Measurements from ENCODE around the gene ANKRD23.

The ANKRD23 gene

DNA sequence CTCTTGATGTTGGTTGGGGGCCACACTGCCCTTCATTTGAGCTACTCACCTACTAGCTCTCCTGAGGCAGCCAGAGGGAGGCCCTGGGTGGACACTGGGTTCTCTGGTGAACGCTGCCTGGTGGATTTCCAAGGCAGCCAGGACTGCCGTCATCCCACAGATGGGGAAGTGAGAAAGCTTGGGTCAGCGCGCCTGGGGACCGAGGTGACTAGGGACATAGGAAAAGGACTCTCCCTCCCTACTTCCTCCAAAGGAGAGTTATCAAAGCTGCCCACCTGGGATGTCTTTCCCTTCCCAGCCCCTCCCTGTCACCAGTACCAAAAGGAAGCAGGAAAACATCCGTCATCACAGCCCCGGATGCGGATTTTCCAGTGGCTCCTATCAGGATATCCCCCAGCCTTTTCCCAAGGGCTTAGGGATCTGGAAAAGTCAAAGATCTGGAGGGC, 29.9 kb upstream of the ANKRD23 start:
- Histone ChIP-seq H3K4me1 (peaks cover 16% of the 10 kb centered on the region), H3K9me3 (no peaks in the 10 kb centered on the region), H3K4me3 (ENCODE audit: low read depth, low read length) (no peak overlapping the region), H3K27me3 (no peaks in the 10 kb centered on the region), H3K36me3 (no peaks in the 10 kb centered on the region)
- peak; percentile 30 for DNase-seq
- TF ChIP-seq, protein P1, sequence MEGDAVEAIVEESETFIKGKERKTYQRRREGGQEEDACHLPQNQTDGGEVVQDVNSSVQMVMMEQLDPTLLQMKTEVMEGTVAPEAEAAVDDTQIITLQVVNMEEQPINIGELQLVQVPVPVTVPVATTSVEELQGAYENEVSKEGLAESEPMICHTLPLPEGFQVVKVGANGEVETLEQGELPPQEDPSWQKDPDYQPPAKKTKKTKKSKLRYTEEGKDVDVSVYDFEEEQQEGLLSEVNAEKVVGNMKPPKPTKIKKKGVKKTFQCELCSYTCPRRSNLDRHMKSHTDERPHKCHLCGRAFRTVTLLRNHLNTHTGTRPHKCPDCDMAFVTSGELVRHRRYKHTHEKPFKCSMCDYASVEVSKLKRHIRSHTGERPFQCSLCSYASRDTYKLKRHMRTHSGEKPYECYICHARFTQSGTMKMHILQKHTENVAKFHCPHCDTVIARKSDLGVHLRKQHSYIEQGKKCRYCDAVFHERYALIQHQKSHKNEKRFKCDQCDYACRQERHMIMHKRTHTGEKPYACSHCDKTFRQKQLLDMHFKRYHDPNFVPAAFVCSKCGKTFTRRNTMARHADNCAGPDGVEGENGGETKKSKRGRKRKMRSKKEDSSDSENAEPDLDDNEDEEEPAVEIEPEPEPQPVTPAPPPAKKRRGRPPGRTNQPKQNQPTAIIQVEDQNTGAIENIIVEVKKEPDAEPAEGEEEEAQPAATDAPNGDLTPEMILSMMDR (IDR thresholded peaks at IDR 0.05; ENCODE audit: low read depth, low read length), result no peak

- no peaks in the 10 kb centered on the region for H3K27me3 ChIP-seq
- no peaks in the 10 kb centered on the region for H3K9me3 ChIP-seq
- DNase-seq, result no peak
- H3K36me3 ChIP-seq, result no peaks in the 10 kb centered on the region
- no peak overlapping the region for H3K4me3 ChIP-seq (ENCODE audit: low read depth, low read length)
- H3K4me1 ChIP-seq, result peaks cover 16% of the 10 kb centered on the region
- TF ChIP-seq, protein P1 (IDR thresholded peaks at IDR 0.05; ENCODE audit: low read depth, low read length), result no peak
These were observed 28.9 kb upstream of the ANKRD23 start for GRCh38 chr2:96872591-96873349.

DNA sequence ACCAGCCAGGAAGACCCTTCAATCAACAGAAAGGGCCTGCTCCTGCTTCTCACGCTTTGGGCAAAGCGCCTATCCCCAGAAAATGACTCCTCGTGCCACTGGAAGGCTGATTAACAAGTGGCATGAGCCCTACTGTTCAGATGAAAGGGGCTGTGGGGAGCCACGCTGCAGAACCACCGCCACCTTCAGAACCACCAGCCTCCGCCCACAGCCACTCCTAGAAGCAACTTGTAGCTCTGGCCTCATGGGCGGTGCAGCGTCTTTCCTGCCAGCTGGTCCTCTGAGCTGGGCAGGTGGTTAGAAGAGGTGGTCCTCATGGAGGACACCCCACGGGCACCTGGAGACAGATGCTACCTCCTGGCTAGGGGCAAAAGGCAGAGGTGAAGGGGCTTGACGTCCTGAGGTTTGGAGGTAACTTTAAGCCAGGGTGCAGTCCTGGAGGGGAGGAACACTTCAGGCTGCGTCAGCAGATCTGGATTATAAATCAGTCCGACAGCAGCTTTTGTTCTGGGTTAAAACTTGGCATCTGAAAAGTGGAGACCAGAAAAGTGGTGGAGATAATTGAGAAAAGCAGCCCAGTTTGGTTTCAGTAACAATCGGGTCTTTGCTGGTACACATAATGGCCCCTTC, 26.9 kb upstream of the ANKRD23 start:
- Histone ChIP-seq H3K9me3 (no peaks in the 10 kb centered on the region), H3K4me3 (ENCODE audit: low read depth, low read length) (no peak overlapping the region), H3K4me1 (peaks cover 13% of the 10 kb centered on the region), H3K27me3 (no peaks in the 10 kb centered on the region), H3K36me3 (no peaks in the 10 kb centered on the region)
- DNase-seq, result no peak
- TF ChIP-seq, protein P1 (IDR thresholded peaks at IDR 0.05; ENCODE audit: low read depth, low read length), result no peak

DNA sequence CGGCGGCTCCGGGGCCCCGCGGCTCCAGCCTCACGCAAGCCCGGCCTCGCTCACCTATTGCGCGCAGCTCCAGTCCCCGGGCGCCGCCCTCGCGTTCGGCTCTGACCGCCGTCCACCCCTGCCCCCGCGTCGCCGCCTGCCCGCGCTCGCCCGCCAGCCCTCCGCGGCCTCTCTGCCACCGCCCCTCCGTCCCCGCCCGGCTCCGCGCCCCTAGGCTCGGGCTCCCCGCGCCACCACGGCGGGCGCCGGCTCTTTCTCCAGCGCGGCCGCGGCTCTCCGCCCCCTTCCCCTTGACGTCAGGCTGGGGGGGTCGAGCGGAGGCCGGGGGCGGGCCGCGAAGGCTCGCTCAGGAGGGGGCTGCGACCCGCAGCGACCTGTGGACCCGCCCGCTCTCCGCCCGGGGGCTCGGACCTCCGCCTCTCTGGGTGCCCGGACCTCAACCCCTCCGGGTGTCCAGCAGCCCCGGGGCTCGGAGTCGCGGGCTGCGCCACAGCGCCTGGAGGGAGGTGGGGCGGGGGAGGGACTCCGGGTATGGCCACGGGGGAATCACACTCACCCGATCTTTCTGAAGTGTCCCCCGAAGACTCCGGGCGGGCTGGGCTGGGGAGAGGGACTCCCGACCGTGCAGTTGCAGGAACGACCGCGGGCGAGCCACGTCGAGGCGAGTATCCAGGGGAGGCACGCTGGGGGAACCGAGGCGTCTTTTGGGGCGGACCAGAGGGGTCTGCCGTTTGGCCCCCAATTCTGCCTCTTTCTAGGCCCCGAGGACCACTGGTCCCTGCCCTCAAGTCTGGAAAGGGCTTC, 26.2 kb upstream of the ANKRD23 start, which contains the start of gene SEMA4C:
Gene SEMA4C, minus strand, starts transcription at position 259 of the 804 bp plus-strand sequence. CDS start 2,194 bp downstream, outside the sequence.
- H3K9me3 ChIP-seq, result no peaks in the 10 kb centered on the region
- TF ChIP-seq, protein P1 (IDR thresholded peaks at IDR 0.05; ENCODE audit: low read depth, low read length), result no peak
- DNase-seq, result peak; percentile 37
- no peaks in the 10 kb centered on the region for H3K36me3 ChIP-seq
- H3K4me3 ChIP-seq (ENCODE audit: low read depth, low read length), result peak within 1 kb of the TSS; percentile 69
- no peaks in the 10 kb centered on the region for H3K27me3 ChIP-seq
- H3K4me1 ChIP-seq, result peaks cover 8% of the 10 kb centered on the region

- peak; percentile 36 for DNase-seq
- TF ChIP-seq, protein P1 (IDR thresholded peaks at IDR 0.05; ENCODE audit: low read depth, low read length), result no peak
- H3K9me3 ChIP-seq, result no peaks in the 10 kb centered on the region
- H3K4me1 ChIP-seq, result peaks cover 4% of the 10 kb centered on the region
- H3K4me3 ChIP-seq (ENCODE audit: low read depth, low read length), result peak overlapping the region; percentile 69
- H3K36me3 ChIP-seq, result peaks cover 5% of the 10 kb centered on the region
- H3K27me3 ChIP-seq, result no peaks in the 10 kb centered on the region
These were observed 25.5 kb upstream of the ANKRD23 start for GRCh38 chr2:96869281-96869821.

Measured in BE2C (cell line).